Choroid plexus epithelial cell (primary cell): ENCODE results near the gene NELFB.
A peak's percentile ranks its signal among the peaks of the same experiment; 100 is the strongest.

Experiments
- DNase-seq: peaks from one replicate; pipeline ENCODE4 v3.0.0-alpha.2; 2010; ENCODE audit warnings: low read depth
- H3K4me3 ChIP-seq: 2 replicates; pipeline ENCODE4 v1.5.1; 2011; ENCODE audit warnings: low read depth, mild to moderate bottlenecking, control low read depth, low read length, moderate library complexity
- TF ChIP-seq, protein P1 (sequence below): conservative IDR thresholded peaks from 2 replicates; pipeline ENCODE4 v1.5.1; 2011; ENCODE audit warnings: low read depth, mild to moderate bottlenecking, control low read depth, inconsistent platforms, low read length, moderate library complexity

The NELFB gene

GRCh38 chr9:137278721-137279711, 23.9 kb downstream of the NELFB start:
- TF ChIP-seq, protein P1, sequence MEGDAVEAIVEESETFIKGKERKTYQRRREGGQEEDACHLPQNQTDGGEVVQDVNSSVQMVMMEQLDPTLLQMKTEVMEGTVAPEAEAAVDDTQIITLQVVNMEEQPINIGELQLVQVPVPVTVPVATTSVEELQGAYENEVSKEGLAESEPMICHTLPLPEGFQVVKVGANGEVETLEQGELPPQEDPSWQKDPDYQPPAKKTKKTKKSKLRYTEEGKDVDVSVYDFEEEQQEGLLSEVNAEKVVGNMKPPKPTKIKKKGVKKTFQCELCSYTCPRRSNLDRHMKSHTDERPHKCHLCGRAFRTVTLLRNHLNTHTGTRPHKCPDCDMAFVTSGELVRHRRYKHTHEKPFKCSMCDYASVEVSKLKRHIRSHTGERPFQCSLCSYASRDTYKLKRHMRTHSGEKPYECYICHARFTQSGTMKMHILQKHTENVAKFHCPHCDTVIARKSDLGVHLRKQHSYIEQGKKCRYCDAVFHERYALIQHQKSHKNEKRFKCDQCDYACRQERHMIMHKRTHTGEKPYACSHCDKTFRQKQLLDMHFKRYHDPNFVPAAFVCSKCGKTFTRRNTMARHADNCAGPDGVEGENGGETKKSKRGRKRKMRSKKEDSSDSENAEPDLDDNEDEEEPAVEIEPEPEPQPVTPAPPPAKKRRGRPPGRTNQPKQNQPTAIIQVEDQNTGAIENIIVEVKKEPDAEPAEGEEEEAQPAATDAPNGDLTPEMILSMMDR: no peak
- no peak for DNase-seq
- peak overlapping the region; percentile 67 for H3K4me3 ChIP-seq

DNA sequence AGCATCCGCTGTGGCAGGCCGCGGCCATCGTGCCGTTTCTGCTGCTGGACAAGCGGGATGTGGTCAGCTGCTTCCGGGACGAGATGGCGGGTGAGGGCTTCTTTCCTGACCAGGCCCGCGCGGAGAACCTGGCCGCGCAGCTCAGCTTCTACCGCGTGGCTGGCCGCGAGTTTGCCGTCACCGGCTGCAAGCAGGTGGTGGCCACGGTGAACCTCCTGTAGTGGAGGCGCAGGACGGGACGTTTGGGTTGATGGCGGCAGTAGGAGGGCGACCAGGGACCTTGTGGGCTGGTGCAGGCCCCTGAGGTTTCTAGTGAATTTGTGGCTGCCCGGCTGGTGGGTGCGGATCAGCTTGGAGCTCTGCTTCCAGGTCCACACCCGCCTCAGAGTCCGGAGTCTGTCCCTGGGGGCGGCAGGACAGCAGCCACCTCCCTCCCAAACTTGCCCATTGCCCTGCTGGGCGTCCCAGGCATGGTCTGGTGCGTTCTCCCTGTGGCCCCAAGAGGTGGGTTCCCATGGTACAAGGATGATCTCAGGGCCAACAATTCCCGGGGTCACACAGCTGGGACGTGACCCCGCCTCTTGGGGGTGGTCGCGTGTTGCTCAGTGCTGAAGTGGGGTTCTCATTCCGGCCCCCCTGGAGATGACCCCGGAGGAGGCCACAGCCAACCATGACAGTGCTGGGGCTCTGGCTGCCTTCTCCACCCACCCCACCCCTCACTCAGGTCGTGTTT, 24.8 kb downstream of the NELFB start:
- DNase-seq: no peak
- TF ChIP-seq, protein P1: no peak
- no peak overlapping the region for H3K4me3 ChIP-seq

GRCh38 chr9:137280474-137281344, 25.6 kb downstream of the NELFB start:
- TF ChIP-seq, protein P1: peak; percentile 46
- DNase-seq: peak; percentile 28
- peak overlapping the region; percentile 36 for H3K4me3 ChIP-seq

GRCh38 chr9:137281345-137282116, 26.4 kb downstream of the NELFB start:
- no peak for DNase-seq
- TF ChIP-seq, protein P1: no peak
- H3K4me3 ChIP-seq: peak overlapping the region; percentile 36

GRCh38 chr9:137286975-137287383, 31.9 kb downstream of the NELFB start:
- no peak overlapping the region for H3K4me3 ChIP-seq
- peak; percentile 66 for DNase-seq
- TF ChIP-seq, protein P1: peak; percentile 67

DNA sequence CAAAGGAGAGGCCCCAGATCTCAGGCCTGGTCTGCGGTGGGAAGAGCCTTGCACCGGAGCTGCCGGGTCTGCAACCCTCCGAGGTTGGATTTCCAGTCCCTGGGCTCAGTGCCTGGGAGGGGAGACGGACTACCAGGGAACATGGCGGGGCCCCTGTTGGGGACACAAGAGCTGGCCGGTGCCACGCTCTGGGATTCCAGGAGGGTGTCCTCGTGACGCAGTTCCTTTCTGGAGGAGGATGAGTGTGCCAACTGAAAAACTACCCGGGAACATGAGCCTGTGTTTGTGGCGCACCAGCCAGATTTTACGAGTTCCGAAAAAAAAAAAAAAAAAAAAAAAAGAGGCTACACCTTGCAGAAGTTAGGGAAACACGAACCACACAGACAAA, 38.0 kb downstream of the NELFB start:
- H3K4me3 ChIP-seq: no peak overlapping the region
- TF ChIP-seq, protein P1: no peak
- no peak for DNase-seq
